A549 (cell line): ENCODE results near the gene ARF5. TPM values are rescaled to one million over a fixed set of nuclear protein-coding genes. Genes with fewer than 3 reads are reported as not detected.
A peak's percentile ranks its signal among the peaks of the same experiment; 100 is the strongest.
"Not testable (repeated sequence)": the region's sequence is repeated elsewhere in the genome, so short reads cannot be mapped to it uniquely, and the experiment has no call there.

Experiments
- ATAC-seq, 2 experiments: fragments of 200-7000 bp in 1 of 2; fragments of >200 bp in 1 of 2; cut with Nextera tagmentation in 1 of 2; cut with Tn5 transposase in 1 of 2; 3 replicates each; pipeline versions ENCODE4 v1.8.0 to v1.9.1; 2018 to 2020; ENCODE audit warnings: mild to moderate bottlenecking in 1 of 2, moderate library complexity in 1 of 2
- CTCF ChIA-PET: fragments of 300-600 bp; sonication (Branson Sonifier 250); formaldehyde crosslinking; extraction: SDS; loops from one replicate; lab custom pipeline; 2021; ENCODE audit warnings: antibody characterized with exemption, inconsistent platforms; lab: Yijun Ruan, JAX
- POLR2A ChIA-PET: fragments of 350-600 bp; formaldehyde crosslinking; extraction: SDS; loops from one replicate; lab custom pipeline; 2021; ENCODE audit warnings: antibody characterized with exemption, inconsistent platforms; lab: Yijun Ruan, JAX
- DNase-seq, 2 experiments: peaks; one replicate each; pipeline versions ENCODE4 v3.0.0 to v3.0.0-alpha.2; 2011 to 2016; ENCODE audit warnings: low read depth in 1 of 2, low spot score in 1 of 2
- FAIRE-seq: peaks from 2 replicates; lab custom pipeline; 2011; peaks lifted over from hg19 to GRCh38; lab: Jason Lieb, UNC
- H3K27ac ChIP-seq, 2 experiments: fragments of >200 bp; sonication (Bioruptor Twin); formaldehyde crosslinking; 3 replicates each; pipeline ENCODE4 v1.5.1; 2016 to 2017
- H3K4me1 ChIP-seq: fragments of >200 bp; sonication (Bioruptor Twin); formaldehyde crosslinking; 3 replicates; pipeline ENCODE4 v1.6.1; 2016
- H3K4me2 ChIP-seq: fragments of >200 bp; sonication (Bioruptor Twin); formaldehyde crosslinking; 3 replicates; pipeline ENCODE4 v1.6.1; 2016
- H3K4me3 ChIP-seq: fragments of >200 bp; sonication (Bioruptor Twin); formaldehyde crosslinking; 3 replicates; pipeline ENCODE4 v1.5.1; 2016
- H3K9me3 ChIP-seq: fragments of >200 bp; sonication (Bioruptor Twin); formaldehyde crosslinking; 3 replicates; pipeline ENCODE4 v1.6.1; 2016
- BCL3 ChIP-seq: fragments of >200 bp; sonication (Bioruptor Twin); formaldehyde crosslinking; IDR thresholded peaks from 3 replicates; pipeline ENCODE4 v1.6.1; 2016
- BHLHE40 ChIP-seq: IDR thresholded peaks from 2 replicates; pipeline ENCODE4 v1.6.1; 2012; ENCODE audit warnings: low read depth, low read length, inconsistent platforms
- CHD4 ChIP-seq: fragments of 200-600 bp; sonication (generic); IDR thresholded peaks from 2 replicates; pipeline ENCODE4 v1.6.1; 2016; ENCODE audit warnings: antibody characterized with exemption, mild to moderate bottlenecking, borderline replicate concordance
- ESRRA ChIP-seq: fragments of 150-350 bp; IDR thresholded peaks from 2 replicates; pipeline ENCODE4 v1.6.1; 2014; ENCODE audit warnings: mild to moderate bottlenecking, low read length, borderline replicate concordance
- FOXS1 ChIP-seq: fragments of 250-450 bp; sonication (Bioruptor Pico); IDR thresholded peaks from 2 replicates; pipeline ENCODE4 v1.5.0; 2020; ENCODE audit warnings: mild to moderate bottlenecking, moderate library complexity
- HMGXB4 ChIP-seq: fragments of 250-450 bp; sonication (Bioruptor Pico); IDR thresholded peaks from 2 replicates; pipeline ENCODE4 v1.5.0; 2021; ENCODE audit warnings: mild to moderate bottlenecking, moderate library complexity, borderline replicate concordance
- HOXA7 ChIP-seq: fragments of 250-450 bp; sonication (Bioruptor Pico); IDR thresholded peaks from 2 replicates; pipeline ENCODE4 v1.5.0; 2020; ENCODE audit warnings: mild to moderate bottlenecking, moderate library complexity
- HOXB13 ChIP-seq: fragments of 250-450 bp; sonication (Bioruptor Pico); IDR thresholded peaks from 2 replicates; pipeline ENCODE4 v1.5.0; 2020; ENCODE audit warnings: low read depth, mild to moderate bottlenecking, moderate library complexity
- KDM1A ChIP-seq: fragments of 200-600 bp; sonication (generic); IDR thresholded peaks from 2 replicates; pipeline ENCODE4 v1.6.1; 2016; ENCODE audit warnings: low read depth, mild to moderate bottlenecking
- MAFK ChIP-seq: fragments of 450-650 bp; IDR thresholded peaks from 2 replicates; pipeline ENCODE4 v1.6.1; 2014; ENCODE audit not compliant: partially characterized antibody
- MAZ ChIP-seq: fragments of 150-350 bp; IDR thresholded peaks from 2 replicates; pipeline ENCODE4 v1.6.1; 2014; ENCODE audit warnings: antibody characterized with exemption, low read depth, low read length, borderline replicate concordance
- NFE2L2 ChIP-seq: fragments of 150-350 bp; conservative IDR thresholded peaks from 2 replicates; pipeline ENCODE4 v1.6.1; 2014; ENCODE audit warnings: low read length
- NPAS2 ChIP-seq: fragments of 250-450 bp; sonication (Bioruptor Pico); IDR thresholded peaks from 2 replicates; pipeline ENCODE4 v1.8.0; 2022; ENCODE audit warnings: mild to moderate bottlenecking, moderate library complexity, borderline replicate concordance
- PBX3 ChIP-seq: IDR thresholded peaks from 2 replicates; pipeline ENCODE4 v1.6.1; 2012
- PHF8 ChIP-seq: fragments of 200-600 bp; sonication (generic); IDR thresholded peaks from 2 replicates; pipeline ENCODE4 v1.6.1; 2016; ENCODE audit warnings: low read depth, mild to moderate bottlenecking, antibody characterized with exemption, moderate library complexity, borderline replicate concordance
- POLR2A ChIP-seq: IDR thresholded peaks from 2 replicates; pipeline ENCODE4 v1.6.1; 2012; ENCODE audit warnings: mild to moderate bottlenecking, low read length
- POLR2AphosphoS2 ChIP-seq: conservative IDR thresholded peaks from 2 replicates; pipeline ENCODE4 v1.6.1; 2012; ENCODE audit warnings: low read length, improper control_type of control experiment, inconsistent platforms
- RAD21 ChIP-seq, 2 experiments: fragments of >200 bp in 1 of 2; sonication (Bioruptor Twin) in 1 of 2; formaldehyde crosslinking in 1 of 2; IDR thresholded peaks in 1 of 2; conservative IDR thresholded peaks in 1 of 2; 2 replicates in 1 of 2; 3 replicates in 1 of 2; pipeline ENCODE4 v1.6.1; 2012 to 2018; ENCODE audit warnings: inconsistent platforms in 1 of 2
- REST ChIP-seq: fragments of 200-600 bp; sonication (generic); IDR thresholded peaks from 2 replicates; pipeline ENCODE4 v1.6.1; 2016; ENCODE audit warnings: antibody characterized with exemption, mild to moderate bottlenecking, moderate library complexity
- RFX5 ChIP-seq: fragments of 450-650 bp; IDR thresholded peaks from 2 replicates; pipeline ENCODE4 v1.7.1; 2014; ENCODE audit warnings: antibody characterized with exemption, mild to moderate bottlenecking, moderate library complexity
- TP53 ChIP-seq: fragments of 250-450 bp; sonication (Bioruptor Pico); IDR thresholded peaks from 2 replicates; pipeline ENCODE4 v1.5.0; 2021; ENCODE audit warnings: mild to moderate bottlenecking, moderate library complexity
- WGBS: methylation state at CpG from one replicate; pipeline ENCODE4 v1.1.6; 2017; ENCODE audit errors: missing lambda C conversion rate; 5-methylcytosine and 5-hydroxymethylcytosine counted together
- polyA plus RNA-seq, 4 experiments: library from polyadenylated mRNA; depleted of rRNA in 3 of 4; stranded (reverse); fragments of >200 nt; fragmentation: RNase III in 1 of 4; extraction: RNeasy Plus Mini Kit Qiagen cat#74134 plus additional on column Dnase treatment in 1 of 4; gene quantifications; 2 replicates in 3 of 4; 3 replicates in 1 of 4; pipeline ENCODE4 v1.2.3, GENCODE V29; 2011 to 2017

ARF5 gene
- polyA plus RNA-seq, 2 of the 4 experiments (the other 2 are of a cell fraction): 163 to 172 TPM

- TF ChIP-seq BCL3 (no peak), TP53 (CRISPR knock-in tag) (no peak), RFX5 (no peak)
Measured at GRCh38 chr7:127556404-127556803, 31.8 kb upstream of the ARF5 start (continued).

- H3K4me1 ChIP-seq: no peaks in the 10 kb centered on the region
- TF ChIP-seq KDM1A: no peak
- no peak for TF ChIP-seq MAZ
- peak in 1 of 2 experiments; percentile 35; a peak in 2 of 5 replicates for TF ChIP-seq RAD21 (conservative IDR thresholded peaks at IDR 0.05 in 1 of 2, IDR thresholded peaks at IDR 0.05 in 1 of 2)
- TF ChIP-seq HMGXB4: no peak
- CTCF ChIA-PET: interaction anchor here (0.9 kb wide), 1 partner anchor 655 kb away, joined by 6 read pairs; no protein-coding TSS in a partner anchor
- no peaks in the 10 kb centered on the region for H3K9me3 ChIP-seq
- POLR2A ChIA-PET: no interaction called here
- no peak overlapping the region for H3K27ac ChIP-seq
- WGBS: 32% methylated on average over 2 of the region's 2 CpGs
- no peak for ATAC-seq
- DNase-seq: no peak
- H3K4me3 ChIP-seq: no peak overlapping the region
- no peak overlapping the region for H3K4me2 ChIP-seq
- no peak for FAIRE-seq
Measured at GRCh38 chr7:127557803-127558202, 30.4 kb upstream of the ARF5 start.

- ChIA-PET POLR2A (no interaction called here), CTCF (no interaction called here)
- WGBS: 51% methylated on average over 3 of the region's 3 CpGs
- TF ChIP-seq MAFK (no peak), ESRRA (no peak), NPAS2 (CRISPR knock-in tag) (no peak), PHF8 (no peak), HOXB13 (no peak)
- no peak for FAIRE-seq
- H3K9me3 ChIP-seq: 0 out of 3 replicates have a peak, but pooled peaks cover 4% of the 10 kb centered on the region
- DNase-seq: no peak
- H3K4me1 ChIP-seq: no peaks in the 10 kb centered on the region
- H3K4me3 ChIP-seq: no peak overlapping the region
- no peak overlapping the region for H3K4me2 ChIP-seq
- H3K27ac ChIP-seq: no peak overlapping the region
- no peak for ATAC-seq
Measured at GRCh38 chr7:127566242-127566641, 22.0 kb upstream of the ARF5 start.

GRCh38 chr7:127568034-127568433 lies 20.2 kb upstream of the ARF5 start:
- CTCF ChIA-PET, DNase-seq, H3K9me3 ChIP-seq, POLR2A ChIA-PET, ATAC-seq, FAIRE-seq, H3K4me2 ChIP-seq, H3K4me1 ChIP-seq, H3K4me3 ChIP-seq, H3K27ac ChIP-seq: not testable (repeated sequence)
- WGBS: no CpG with 5 or more reads among the region's 3 CpGs

GRCh38 chr7:127571741-127572505 lies 16.3 kb upstream of the ARF5 start:
- 10% methylated on average over 3 of the region's 3 CpGs for WGBS
- ChIA-PET POLR2A (no interaction called here), CTCF (interaction anchor here (0.6 to 0.9 kb wide), 3 partner anchors 11 to 318 kb away, joined by 3 read pairs; no protein-coding TSS in a partner anchor)
- Histone ChIP-seq H3K9me3 (no peaks in the 10 kb centered on the region), H3K4me2 (no peak overlapping the region), H3K27ac (no peak overlapping the region), H3K4me3 (no peak overlapping the region), H3K4me1 (no peaks in the 10 kb centered on the region)
- peak in 1 of 2 experiments; percentile 33; a peak in 1 of 6 replicates for ATAC-seq
- DNase-seq: no peak
- FAIRE-seq: no peak
- no peak for TF ChIP-seq CHD4
- TF ChIP-seq REST: no peak
- TF ChIP-seq FOXS1: no peak
- TF ChIP-seq HOXA7 (CRISPR knock-in tag): no peak
- no peak for TF ChIP-seq PBX3
- TF ChIP-seq NFE2L2: no peak
- TF ChIP-seq POLR2AphosphoS2: no peak
- no peak for TF ChIP-seq POLR2A
- no peak for TF ChIP-seq BHLHE40
